Activated CD4-positive, alpha-beta T cell treated with anti-CD3 and anti-CD28 coated beads, Interleukin-2, amount 50 U/mL, for 16 hours (primary cell): ENCODE results near the gene BACH1.

Source experiments
- DNase-seq: peaks from one replicate; pipeline ENCODE4 v3.0.0-alpha.2; 2020

BACH1 gene

DNA sequence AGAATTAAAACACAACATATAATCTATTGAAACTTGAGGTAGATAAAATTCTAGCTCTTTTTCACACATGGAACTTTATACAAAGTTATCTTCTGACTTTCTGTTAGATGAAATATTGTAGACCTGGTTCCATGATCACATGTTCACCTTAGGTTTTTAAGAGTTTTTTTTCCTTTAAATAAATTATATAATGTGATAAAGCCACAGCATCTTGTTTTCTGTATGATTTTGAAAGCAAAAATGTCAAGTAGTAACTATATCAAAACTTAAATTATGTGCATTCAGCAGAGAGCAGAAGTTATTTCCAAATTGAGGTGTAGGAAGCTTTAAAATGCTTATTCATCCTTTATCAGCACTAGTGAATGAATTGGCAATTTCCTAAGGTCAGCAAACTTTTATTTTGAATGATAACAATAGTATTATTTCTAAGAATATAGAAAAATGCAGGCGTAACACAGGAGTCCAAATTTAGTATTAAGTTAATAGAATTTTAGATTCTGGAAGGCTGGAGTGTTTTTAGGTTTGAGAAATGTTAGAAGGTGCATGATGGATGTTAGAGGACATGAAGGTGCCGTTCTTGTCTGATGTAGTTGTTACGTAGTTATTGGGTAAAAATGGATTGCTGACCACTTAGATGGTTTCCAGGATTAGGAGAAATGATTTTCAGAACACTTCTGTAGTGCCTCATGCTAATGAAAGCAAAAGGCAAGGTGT lies 17.5 kb downstream of the BACH1 start:
- DNase-seq, result no peak

GRCh38 chr21:29316806-29317205 lies 18.1 kb downstream of the BACH1 start:
- DNase-seq, result no peak

- DNase-seq, result no peak
Observed at GRCh38 chr21:29318354-29318753, 19.6 kb downstream of the BACH1 start.

GRCh38 chr21:29320031-29320430 lies 21.3 kb downstream of the BACH1 start:
- no peak for DNase-seq

- no peak for DNase-seq
Observed at GRCh38 chr21:29321217-29321616, 22.5 kb downstream of the BACH1 start.

GRCh38 chr21:29321932-29322928 lies 23.5 kb downstream of the BACH1 start:
- no peak for DNase-seq

DNA sequence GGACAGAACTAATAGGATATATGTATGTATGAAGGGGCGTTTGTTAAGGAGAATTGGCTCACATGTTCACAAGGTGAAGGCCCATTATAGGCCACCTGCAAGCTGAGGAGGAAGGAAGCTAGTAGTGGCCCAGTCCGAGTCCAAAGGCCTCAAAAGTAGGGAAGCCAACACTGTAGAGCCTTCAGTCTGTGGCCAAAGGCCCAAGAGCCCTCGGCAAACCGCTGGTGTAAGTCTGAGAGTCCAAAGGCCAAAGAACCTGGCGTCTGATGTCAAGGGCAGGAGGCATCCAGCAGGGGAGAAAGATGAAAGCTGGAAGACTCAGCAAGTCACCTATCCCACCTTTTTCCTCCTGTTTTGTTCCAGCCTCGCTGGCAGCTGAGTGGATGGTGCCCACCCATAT lies 24.5 kb downstream of the BACH1 start:
- DNase-seq, result no peak

DNA sequence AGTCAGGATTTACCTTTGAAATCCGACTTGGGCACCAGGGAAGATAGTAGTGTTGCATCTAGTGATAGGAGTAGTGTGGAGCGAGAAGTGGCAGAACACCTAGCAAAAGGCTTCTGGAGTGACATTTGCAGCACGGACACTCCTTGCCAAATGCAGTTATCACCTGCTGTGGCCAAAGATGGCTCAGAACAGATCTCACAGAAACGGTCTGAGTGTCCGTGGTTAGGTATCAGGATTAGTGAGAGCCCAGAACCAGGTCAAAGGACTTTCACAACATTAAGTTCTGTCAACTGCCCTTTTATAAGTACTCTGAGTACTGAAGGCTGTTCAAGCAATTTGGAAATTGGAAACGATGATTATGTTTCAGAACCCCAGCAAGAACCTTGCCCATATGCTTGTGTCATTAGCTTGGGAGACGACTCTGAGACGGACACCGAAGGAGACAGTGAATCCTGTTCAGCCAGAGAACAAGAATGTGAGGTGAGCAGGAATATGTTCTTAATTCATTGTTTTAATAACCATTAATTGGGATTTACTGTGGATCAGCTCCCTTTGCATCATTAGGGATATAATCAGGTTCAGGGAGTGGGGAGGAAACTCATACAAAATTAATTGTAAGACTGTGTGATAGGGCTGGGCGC lies 28.3 kb downstream of the BACH1 start:
- DNase-seq, result no peak

DNA sequence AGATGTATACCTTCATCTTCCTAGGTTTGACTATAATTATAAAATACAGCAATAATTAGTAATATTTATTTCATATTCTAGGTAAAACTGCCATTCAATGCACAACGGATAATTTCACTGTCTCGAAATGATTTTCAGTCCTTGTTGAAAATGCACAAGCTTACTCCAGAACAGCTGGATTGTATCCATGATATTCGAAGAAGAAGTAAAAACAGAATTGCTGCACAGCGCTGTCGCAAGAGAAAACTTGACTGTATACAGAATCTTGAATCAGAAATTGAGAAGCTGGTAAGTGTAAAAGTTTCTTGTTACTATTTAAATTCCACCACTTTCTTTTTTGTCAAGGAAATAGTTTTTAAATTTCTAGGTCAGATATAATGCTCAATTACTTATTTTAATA lies 30.7 kb downstream of the BACH1 start:
- no peak for DNase-seq

DNA sequence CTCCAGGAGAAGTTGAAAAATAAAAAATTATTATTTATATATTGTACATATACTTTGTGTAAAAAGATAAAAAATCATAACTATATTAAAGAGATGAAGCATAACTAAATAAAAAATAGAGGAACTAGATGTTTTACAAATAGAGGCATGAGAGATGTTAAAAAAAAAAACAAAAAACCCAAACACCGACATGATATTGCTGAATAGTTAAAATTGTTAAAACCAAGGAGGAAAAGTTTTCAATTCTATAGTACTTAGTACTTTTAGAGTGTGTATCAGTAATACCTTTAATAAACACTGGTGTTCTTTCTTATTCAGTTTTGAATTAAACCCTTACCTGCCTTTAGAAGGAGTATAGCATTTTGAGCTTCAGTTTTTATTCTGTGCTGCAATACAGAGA lies 32.1 kb downstream of the BACH1 start:
- no peak for DNase-seq

DNA sequence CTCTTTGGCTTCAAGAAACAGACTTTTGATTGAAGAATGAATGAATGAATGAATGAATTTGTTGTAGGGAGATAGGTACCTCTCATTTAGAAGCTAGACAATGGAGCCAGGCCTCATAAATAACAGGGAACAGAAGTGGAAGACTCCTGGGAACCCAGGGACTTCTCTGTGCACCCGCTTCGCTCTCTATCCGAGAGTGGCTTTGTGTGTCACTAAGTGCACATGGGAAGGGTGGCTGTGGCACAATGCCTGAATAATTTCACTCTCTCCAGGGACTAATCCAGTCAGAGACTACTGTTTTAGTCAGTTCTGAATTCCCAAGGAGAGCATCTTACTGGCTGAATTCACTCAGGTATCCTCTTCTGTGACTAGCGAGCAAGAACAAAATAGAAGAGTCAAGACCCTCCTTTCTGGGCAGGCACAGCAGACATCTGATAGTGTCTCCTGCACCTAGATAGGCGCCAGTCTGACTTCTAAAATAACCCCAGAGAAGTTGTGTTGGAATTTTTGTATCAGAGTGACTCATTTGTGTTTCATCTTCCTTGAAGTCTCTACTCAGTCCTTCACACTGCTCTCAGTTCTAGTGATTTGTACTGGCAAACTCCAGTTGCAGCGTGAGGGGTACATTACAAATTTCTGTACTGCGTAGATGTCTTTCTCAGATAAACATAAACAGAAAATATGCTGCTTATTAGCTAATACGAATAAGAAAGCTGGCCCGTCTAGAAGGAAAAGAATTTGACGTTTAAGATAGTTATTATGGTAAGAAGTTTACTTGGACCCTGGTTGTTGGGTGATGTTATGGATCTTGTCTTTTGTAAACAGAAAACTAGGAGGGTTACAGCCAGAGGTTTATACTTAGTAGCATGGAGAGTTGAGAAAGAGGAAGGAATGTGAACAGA lies 34.0 kb downstream of the BACH1 start:
- no peak for DNase-seq

- DNase-seq, result no peak
Observed at GRCh38 chr21:29333406-29333805, 34.7 kb downstream of the BACH1 start.

DNA sequence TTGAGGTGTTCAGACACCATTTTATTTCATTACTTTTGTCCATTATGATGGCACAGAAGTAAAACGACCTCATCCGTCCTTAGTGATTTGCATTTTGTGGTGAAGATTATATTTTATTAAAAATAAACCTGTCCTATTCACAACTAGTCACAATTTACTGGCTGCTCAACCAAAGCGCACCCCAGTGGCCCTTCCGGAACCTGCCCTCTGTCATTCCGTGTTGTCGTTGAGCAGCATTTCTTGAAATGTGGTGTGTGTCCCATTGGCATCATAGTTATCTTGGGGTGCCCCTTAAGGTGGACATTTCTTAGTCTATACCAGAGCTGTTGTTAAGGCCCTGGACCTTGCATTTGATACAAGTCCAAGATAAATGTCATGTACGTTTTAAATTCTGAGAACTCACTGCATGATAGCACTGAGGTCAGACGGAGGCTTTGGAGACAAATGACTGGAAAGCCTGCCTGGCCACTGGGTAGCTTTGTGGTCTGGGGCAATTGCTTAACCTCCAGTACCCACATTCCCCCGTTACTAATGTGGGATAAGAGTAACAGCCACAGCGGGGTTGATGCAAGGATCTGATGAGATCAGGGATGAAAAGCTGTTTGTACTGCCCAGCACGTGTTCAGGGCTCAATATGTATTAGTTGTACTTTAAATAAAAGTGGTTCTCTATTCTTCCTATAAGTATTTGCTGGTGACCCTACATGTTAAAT lies 36.2 kb downstream of the BACH1 start:
- DNase-seq, result no peak

- no peak for DNase-seq
Observed at GRCh38 chr21:29335720-29336119, 37.0 kb downstream of the BACH1 start.

- no peak for DNase-seq
Observed at GRCh38 chr21:29338256-29338655, 39.5 kb downstream of the BACH1 start.

DNA sequence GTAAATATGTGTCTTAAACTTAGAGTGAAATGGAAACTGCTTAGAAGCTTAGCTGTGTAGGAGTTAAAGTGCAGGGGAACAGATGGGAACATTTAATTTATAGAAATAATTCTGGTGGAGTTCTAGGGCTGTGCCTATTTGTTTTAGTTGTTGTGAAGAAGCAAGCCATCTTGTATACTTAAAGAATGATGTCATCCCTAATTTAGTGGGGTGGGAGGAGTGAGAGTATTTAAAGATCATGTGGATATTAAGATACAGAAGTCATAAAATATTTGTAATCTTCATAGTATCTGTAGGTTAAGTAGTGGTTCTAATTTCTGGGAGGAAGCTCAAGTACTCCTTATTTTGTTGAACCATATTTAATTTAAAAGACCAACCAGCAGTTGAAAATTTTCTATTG lies 41.5 kb downstream of the BACH1 start:
- no peak for DNase-seq

- peak; percentile 86 for DNase-seq
Observed at GRCh38 chr21:29342363-29342957, 43.7 kb downstream of the BACH1 start.

DNA sequence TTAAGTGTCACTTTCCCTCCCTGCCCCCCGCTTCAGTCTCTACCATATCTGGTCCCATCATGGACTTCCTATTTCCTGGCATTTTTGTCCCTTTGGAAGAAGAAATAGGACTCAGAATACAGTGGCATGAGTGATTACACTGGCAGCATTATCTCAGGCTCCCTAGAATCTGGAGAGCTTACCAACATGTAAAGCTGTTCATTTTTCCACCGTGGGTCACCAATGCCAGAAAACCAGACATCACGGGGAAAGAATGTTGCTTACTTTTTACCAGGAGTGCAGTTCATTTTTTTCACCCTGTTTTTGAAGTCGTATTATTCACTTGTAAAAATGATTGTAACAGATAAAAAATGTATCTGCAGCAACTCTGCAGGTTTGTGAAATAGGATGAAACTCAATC lies 44.8 kb downstream of the BACH1 start:
- no peak for DNase-seq

- no peak for DNase-seq
Observed at GRCh38 chr21:29346281-29346680, 47.6 kb downstream of the BACH1 start.

GRCh38 chr21:29346771-29347170 lies 48.0 kb downstream of the BACH1 start:
- no peak for DNase-seq

- DNase-seq, result no peak
Observed at GRCh38 chr21:29347274-29347681, 48.6 kb downstream of the BACH1 start.
